ENCODE measurements around the gene PDZK1.

PDZK1 gene

GRCh38 chr1:145707183-145707867 lies at the start of gene PDZK1:
Gene PDZK1, minus strand, starts transcription at chr1:145707368. Its CDS starts 19,347 bp downstream, at chr1:145688021.
- peaks cover 6% of the 10 kb centered on the region for H3K4me1 ChIP-seq (ENCODE audit: control insufficient read depth, insufficient read depth, low read length)

DNA sequence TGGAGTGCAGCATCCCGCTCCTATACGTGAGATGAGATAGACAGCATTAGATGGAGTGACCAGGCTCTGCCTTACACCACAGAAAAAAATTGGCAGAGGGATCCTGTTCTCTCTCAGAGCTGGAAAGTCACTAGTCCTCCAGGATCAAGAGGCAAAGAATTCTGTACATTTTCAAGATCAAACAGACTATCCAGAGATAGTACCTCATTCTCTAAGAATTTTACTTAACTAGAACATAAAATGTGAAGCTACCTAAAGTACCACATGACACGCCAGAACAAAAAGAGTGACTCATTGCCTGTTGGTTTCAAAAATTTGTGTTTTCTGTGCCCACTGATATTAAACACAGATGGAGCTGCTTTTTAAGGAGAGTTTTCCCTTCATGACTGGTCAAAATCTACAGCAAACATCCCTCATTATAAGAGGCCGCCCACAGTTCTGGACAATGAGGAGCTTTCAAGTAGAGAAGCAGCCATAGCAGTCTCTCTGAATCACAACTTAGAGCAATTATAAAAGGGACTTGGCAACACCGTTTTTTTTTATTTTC lies 44.4 kb upstream of the PDZK1 start:
- no peak overlapping the region for H3K4me3 ChIP-seq (ENCODE audit: low read length in 2 of 2)
- H3K4me1 ChIP-seq (ENCODE audit: control insufficient read depth, insufficient read depth, low read length), result no peaks in the 10 kb centered on the region
- H3K27ac ChIP-seq (ENCODE audit: low read length), result peak overlapping the region; percentile 6
- H3K36me3 ChIP-seq (ENCODE audit: control insufficient read depth in 2 of 2, insufficient read depth in 2 of 2, low read length in 2 of 2), result peaks cover 24 to 40% of the 10 kb centered on the region in 2 donors
- H3K9me3 ChIP-seq (ENCODE audit: control insufficient read depth in 2 of 2, low read length in 2 of 2), result no peaks in the 10 kb centered on the region
- no peaks in the 10 kb centered on the region for H3K27me3 ChIP-seq (ENCODE audit: control insufficient read depth in 1 of 2, insufficient read depth in 2 of 2, low read length in 2 of 2)
- no peak overlapping the region for H3K9ac ChIP-seq (ENCODE audit: low read length in 2 of 2)

More at GRCh38 chr1:145707183-145707867, at the start of gene PDZK1:
- Histone ChIP-seq H3K9me3 (ENCODE audit: control insufficient read depth in 2 of 2, low read length in 2 of 2) (no peaks in the 10 kb centered on the region), H3K4me3 (ENCODE audit: low read length in 2 of 2) (no peak within 1 kb of the TSS), H3K36me3 (ENCODE audit: control insufficient read depth in 2 of 2, insufficient read depth in 2 of 2, low read length in 2 of 2) (no peaks in the 10 kb centered on the region), H3K27ac (ENCODE audit: low read length) (no peak within 1 kb of the TSS), H3K27me3 (ENCODE audit: control insufficient read depth in 1 of 2, insufficient read depth in 2 of 2, low read length in 2 of 2) (no peaks in the 10 kb centered on the region), H3K9ac (ENCODE audit: low read length in 2 of 2) (no peak within 1 kb of the TSS)

DNA sequence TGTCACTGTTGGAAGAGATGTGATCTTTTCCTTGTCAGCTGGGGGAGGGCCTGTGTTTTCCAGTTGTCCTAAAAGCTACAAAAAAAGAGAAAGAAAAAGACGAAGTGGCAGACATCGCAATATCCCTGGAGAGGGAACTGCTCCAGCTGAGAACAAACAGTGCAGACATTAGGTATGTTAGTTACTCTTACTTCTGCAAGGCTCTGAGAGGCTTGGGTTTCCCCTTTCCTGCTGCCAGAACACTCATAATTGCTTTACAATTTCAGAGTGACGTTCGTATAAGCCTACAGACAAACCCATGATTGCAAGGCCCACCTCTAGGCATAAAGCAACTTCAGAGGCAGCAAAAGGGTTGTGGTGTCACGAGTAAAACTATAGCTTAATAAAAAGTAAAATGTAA lies 43.3 kb upstream of the PDZK1 start:
- Histone ChIP-seq H3K9me3 (ENCODE audit: control insufficient read depth in 2 of 2, low read length in 2 of 2) (no peaks in the 10 kb centered on the region), H3K4me3 (ENCODE audit: low read length in 2 of 2) (no peak overlapping the region), H3K4me1 (ENCODE audit: control insufficient read depth, insufficient read depth, low read length) (no peaks in the 10 kb centered on the region), H3K9ac (ENCODE audit: low read length in 2 of 2) (no peak overlapping the region), H3K27ac (ENCODE audit: low read length) (no peak overlapping the region), H3K36me3 (ENCODE audit: control insufficient read depth in 2 of 2, insufficient read depth in 2 of 2, low read length in 2 of 2) (peaks cover 27 to 44% of the 10 kb centered on the region in 2 donors), H3K27me3 (ENCODE audit: control insufficient read depth in 1 of 2, insufficient read depth in 2 of 2, low read length in 2 of 2) (no peaks in the 10 kb centered on the region)

DNA sequence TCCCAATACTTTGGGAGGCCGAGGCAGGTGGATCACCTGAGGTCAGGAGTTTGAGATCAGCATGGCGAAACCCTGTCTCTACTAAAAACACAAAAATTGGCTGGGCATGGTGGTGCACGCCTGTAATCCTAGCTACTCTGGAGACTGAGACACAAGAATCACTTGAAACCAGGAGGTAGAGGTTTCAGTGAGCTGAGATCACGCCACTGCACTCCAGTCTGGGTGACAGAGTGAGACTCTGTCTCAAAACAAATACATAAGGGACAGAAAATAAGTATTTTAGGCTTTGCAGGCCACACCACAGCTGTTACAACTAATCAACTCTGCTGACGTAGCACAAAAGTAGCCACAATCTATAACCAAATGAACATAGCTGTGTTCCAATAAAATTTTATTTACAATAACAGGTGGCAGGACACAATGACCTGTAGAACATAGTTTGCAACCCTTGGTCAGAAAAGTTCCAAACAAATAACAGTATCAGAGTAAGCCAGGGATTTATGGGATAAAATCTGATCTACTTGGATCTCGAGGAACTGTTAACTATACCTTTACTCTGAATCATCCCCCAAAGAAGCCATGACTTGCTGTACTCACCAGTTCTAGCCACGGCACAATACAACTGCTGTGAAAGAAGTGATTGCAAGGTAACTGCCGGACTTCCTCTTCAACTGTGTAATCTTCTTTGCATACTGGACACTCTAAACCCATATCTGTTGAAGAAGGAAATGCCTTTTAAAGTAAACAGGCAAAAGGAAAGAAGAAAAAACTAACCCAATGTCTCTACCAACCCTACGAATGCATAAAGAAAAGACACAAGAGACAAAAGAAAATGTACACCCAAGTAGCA lies 40.5 kb upstream of the PDZK1 start:
- H3K4me1 ChIP-seq (ENCODE audit: control insufficient read depth, insufficient read depth, low read length), result no peaks in the 10 kb centered on the region
- no peak overlapping the region for H3K4me3 ChIP-seq (ENCODE audit: low read length in 2 of 2)
- no peaks in the 10 kb centered on the region for H3K27me3 ChIP-seq (ENCODE audit: control insufficient read depth in 1 of 2, insufficient read depth in 2 of 2, low read length in 2 of 2)
- H3K36me3 ChIP-seq (ENCODE audit: control insufficient read depth in 2 of 2, insufficient read depth in 2 of 2, low read length in 2 of 2), result peaks cover 42 to 61% of the 10 kb centered on the region in 2 donors
- H3K9me3 ChIP-seq (ENCODE audit: control insufficient read depth in 2 of 2, low read length in 2 of 2), result no peaks in the 10 kb centered on the region
- no peak overlapping the region for H3K27ac ChIP-seq (ENCODE audit: low read length)
- no peak overlapping the region for H3K9ac ChIP-seq (ENCODE audit: low read length in 2 of 2)

DNA sequence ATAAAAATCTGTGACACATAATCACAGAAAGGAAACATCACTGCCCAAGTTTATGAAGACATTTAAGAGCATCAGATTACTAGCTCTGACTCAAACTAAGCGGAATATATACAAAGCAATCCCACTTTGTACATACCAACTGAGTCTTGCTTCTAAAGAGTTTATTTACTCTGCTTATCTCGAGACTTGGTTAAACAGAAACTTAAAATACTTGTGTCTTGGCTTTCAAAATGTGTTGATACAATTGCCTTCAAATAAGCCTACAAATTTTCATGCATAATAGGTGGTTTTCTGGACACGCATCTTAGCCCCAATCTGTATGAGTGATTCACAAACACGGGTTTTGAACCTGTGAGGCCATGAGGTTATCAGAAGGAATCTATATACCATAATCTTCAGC lies 33.1 kb upstream of the PDZK1 start:
- no peak overlapping the region for H3K27ac ChIP-seq (ENCODE audit: low read length)
- H3K36me3 ChIP-seq (ENCODE audit: control insufficient read depth in 2 of 2, insufficient read depth in 2 of 2, low read length in 2 of 2), result peaks cover 32 to 33% of the 10 kb centered on the region in 2 donors

GRCh38 chr1:145736191-145736590 lies 29.0 kb upstream of the PDZK1 start:
- no peak overlapping the region for H3K9ac ChIP-seq (ENCODE audit: low read length in 2 of 2)
- H3K4me3 ChIP-seq (ENCODE audit: low read length in 2 of 2), result no peak overlapping the region
- H3K9me3 ChIP-seq (ENCODE audit: control insufficient read depth in 2 of 2, low read length in 2 of 2), result no peaks in the 10 kb centered on the region
- no peaks in the 10 kb centered on the region for H3K27me3 ChIP-seq (ENCODE audit: control insufficient read depth in 1 of 2, insufficient read depth in 2 of 2, low read length in 2 of 2)
- H3K36me3 ChIP-seq (ENCODE audit: control insufficient read depth in 2 of 2, insufficient read depth in 2 of 2, low read length in 2 of 2), result peaks cover 4% of the 10 kb centered on the region in 2 donors
- H3K4me1 ChIP-seq (ENCODE audit: control insufficient read depth, insufficient read depth, low read length), result no peaks in the 10 kb centered on the region
- no peak overlapping the region for H3K27ac ChIP-seq (ENCODE audit: low read length)

More for the DNA sequence above, 33.1 kb upstream of the PDZK1 start:
- Histone ChIP-seq H3K4me1 (ENCODE audit: control insufficient read depth, insufficient read depth, low read length) (no peaks in the 10 kb centered on the region), H3K4me3 (ENCODE audit: low read length in 2 of 2) (no peak overlapping the region), H3K9me3 (ENCODE audit: control insufficient read depth in 2 of 2, low read length in 2 of 2) (no peaks in the 10 kb centered on the region), H3K27me3 (ENCODE audit: control insufficient read depth in 1 of 2, insufficient read depth in 2 of 2, low read length in 2 of 2) (no peaks in the 10 kb centered on the region), H3K9ac (ENCODE audit: low read length in 2 of 2) (no peak overlapping the region)

DNA sequence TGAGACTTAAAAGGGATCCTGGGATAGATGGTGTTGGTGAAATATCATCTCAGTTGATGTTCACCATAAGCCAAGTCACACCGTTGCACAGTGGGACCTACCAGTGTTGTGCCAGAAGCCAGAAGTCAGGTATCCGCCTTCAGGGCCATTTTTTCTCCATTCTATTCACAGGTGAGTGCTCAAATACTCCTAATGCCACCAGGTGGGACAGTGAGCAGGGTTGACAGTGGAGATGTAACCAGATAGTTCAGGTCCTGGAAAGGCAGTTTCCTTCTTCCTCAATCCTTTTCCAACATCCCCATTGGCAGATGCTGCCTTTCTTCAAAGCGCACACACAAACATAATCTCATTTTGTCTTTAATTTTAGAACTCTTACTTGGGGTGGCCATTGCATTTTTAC lies 23.7 kb upstream of the PDZK1 start:
- Histone ChIP-seq H3K9ac (ENCODE audit: low read length in 2 of 2) (no peak overlapping the region), H3K4me1 (ENCODE audit: control insufficient read depth, insufficient read depth, low read length) (no peaks in the 10 kb centered on the region), H3K36me3 (ENCODE audit: control insufficient read depth in 2 of 2, insufficient read depth in 2 of 2, low read length in 2 of 2) (peaks cover 0 to 5% of the 10 kb centered on the region in 2 donors), H3K9me3 (ENCODE audit: control insufficient read depth in 2 of 2, low read length in 2 of 2) (no peaks in the 10 kb centered on the region), H3K27ac (ENCODE audit: low read length) (no peak overlapping the region), H3K27me3 (ENCODE audit: control insufficient read depth in 1 of 2, insufficient read depth in 2 of 2, low read length in 2 of 2) (no peaks in the 10 kb centered on the region), H3K4me3 (ENCODE audit: low read length in 2 of 2) (no peak overlapping the region)

GRCh38 chr1:145730467-145730866 lies 23.3 kb upstream of the PDZK1 start:
- Histone ChIP-seq H3K4me3 (ENCODE audit: low read length in 2 of 2) (no peak overlapping the region), H3K9me3 (ENCODE audit: control insufficient read depth in 2 of 2, low read length in 2 of 2) (no peaks in the 10 kb centered on the region), H3K27me3 (ENCODE audit: control insufficient read depth in 1 of 2, insufficient read depth in 2 of 2, low read length in 2 of 2) (no peaks in the 10 kb centered on the region), H3K36me3 (ENCODE audit: control insufficient read depth in 2 of 2, insufficient read depth in 2 of 2, low read length in 2 of 2) (peaks cover 0 to 5% of the 10 kb centered on the region in 2 donors), H3K4me1 (ENCODE audit: control insufficient read depth, insufficient read depth, low read length) (no peaks in the 10 kb centered on the region), H3K27ac (ENCODE audit: low read length) (no peak overlapping the region), H3K9ac (ENCODE audit: low read length in 2 of 2) (no peak overlapping the region)

- H3K4me3 ChIP-seq (ENCODE audit: low read length in 2 of 2), result no peak overlapping the region
- no peaks in the 10 kb centered on the region for H3K9me3 ChIP-seq (ENCODE audit: control insufficient read depth in 2 of 2, low read length in 2 of 2)
- H3K4me1 ChIP-seq (ENCODE audit: control insufficient read depth, insufficient read depth, low read length), result no peaks in the 10 kb centered on the region
- H3K27me3 ChIP-seq (ENCODE audit: control insufficient read depth in 1 of 2, insufficient read depth in 2 of 2, low read length in 2 of 2), result no peaks in the 10 kb centered on the region
- no peak overlapping the region for H3K9ac ChIP-seq (ENCODE audit: low read length in 2 of 2)
- H3K27ac ChIP-seq (ENCODE audit: low read length), result no peak overlapping the region
- H3K36me3 ChIP-seq (ENCODE audit: control insufficient read depth in 2 of 2, insufficient read depth in 2 of 2, low read length in 2 of 2), result peaks cover 0 to 5% of the 10 kb centered on the region in 2 donors
Observed at GRCh38 chr1:145729666-145730436, 22.7 kb upstream of the PDZK1 start.

DNA sequence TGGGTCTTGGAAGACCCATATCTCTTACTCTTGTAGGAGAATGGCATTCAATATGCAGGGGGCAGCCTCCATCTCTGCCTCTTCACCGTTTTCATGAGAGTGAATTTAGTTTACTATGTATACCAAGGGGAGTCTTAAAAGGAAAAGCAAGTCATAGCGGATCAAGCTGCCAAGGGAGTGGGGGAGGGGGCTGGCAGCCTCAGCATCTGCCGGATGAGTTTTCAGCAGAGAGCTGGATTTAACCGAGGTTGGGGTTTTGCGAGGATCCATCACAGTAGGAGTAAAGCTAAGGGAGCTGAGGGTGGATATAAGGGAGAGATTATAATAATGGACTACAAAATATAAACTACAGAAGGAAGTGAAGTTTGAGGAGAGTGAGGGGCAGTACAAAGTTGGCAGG lies 22.0 kb upstream of the PDZK1 start:
- Histone ChIP-seq H3K27ac (ENCODE audit: low read length) (no peak overlapping the region), H3K36me3 (ENCODE audit: control insufficient read depth in 2 of 2, insufficient read depth in 2 of 2, low read length in 2 of 2) (peaks cover 0 to 5% of the 10 kb centered on the region in 2 donors), H3K4me3 (ENCODE audit: low read length in 2 of 2) (no peak overlapping the region), H3K27me3 (ENCODE audit: control insufficient read depth in 1 of 2, insufficient read depth in 2 of 2, low read length in 2 of 2) (no peaks in the 10 kb centered on the region), H3K9ac (ENCODE audit: low read length in 2 of 2) (no peak overlapping the region), H3K9me3 (ENCODE audit: control insufficient read depth in 2 of 2, low read length in 2 of 2) (no peaks in the 10 kb centered on the region), H3K4me1 (ENCODE audit: control insufficient read depth, insufficient read depth, low read length) (no peaks in the 10 kb centered on the region)

Data from stomach smooth muscle (tissue), 2 donors.